ENCODE data around the gene KCTD7.
"Not testable (repeated sequence)": the region's sequence is repeated elsewhere in the genome, so short reads cannot be mapped to it uniquely, and the experiment has no call there.

The KCTD7 gene

DNA sequence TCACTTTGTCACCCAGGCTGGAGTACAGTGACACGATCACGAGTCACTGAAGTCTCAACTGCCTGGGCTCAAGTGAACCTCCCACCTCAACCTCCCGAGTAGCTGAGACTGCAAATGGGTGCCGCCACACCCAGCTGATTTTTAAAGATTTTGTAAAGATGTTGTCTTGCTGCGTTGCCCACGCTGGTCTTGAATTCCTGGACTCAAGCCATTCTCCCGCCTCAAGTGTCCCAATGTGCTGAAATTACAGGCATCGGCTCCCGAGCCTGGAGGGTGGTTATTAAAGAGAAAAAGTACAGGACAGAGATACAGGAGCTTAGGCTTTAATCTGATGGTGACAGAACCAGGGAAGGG, 55.1 kb downstream of the KCTD7 start:
- DNase-seq (ENCODE audit: low read depth, low spot score), result no peak
- in situ Hi-C loops (cut with HindIII; ENCODE audit: low sequenced_read_pairs), result no loop called here
- TF ChIP-seq, protein P1, sequence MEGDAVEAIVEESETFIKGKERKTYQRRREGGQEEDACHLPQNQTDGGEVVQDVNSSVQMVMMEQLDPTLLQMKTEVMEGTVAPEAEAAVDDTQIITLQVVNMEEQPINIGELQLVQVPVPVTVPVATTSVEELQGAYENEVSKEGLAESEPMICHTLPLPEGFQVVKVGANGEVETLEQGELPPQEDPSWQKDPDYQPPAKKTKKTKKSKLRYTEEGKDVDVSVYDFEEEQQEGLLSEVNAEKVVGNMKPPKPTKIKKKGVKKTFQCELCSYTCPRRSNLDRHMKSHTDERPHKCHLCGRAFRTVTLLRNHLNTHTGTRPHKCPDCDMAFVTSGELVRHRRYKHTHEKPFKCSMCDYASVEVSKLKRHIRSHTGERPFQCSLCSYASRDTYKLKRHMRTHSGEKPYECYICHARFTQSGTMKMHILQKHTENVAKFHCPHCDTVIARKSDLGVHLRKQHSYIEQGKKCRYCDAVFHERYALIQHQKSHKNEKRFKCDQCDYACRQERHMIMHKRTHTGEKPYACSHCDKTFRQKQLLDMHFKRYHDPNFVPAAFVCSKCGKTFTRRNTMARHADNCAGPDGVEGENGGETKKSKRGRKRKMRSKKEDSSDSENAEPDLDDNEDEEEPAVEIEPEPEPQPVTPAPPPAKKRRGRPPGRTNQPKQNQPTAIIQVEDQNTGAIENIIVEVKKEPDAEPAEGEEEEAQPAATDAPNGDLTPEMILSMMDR (IDR thresholded peaks at IDR 0.05; ENCODE audit: low read depth, low read length), result no peak
- H3K4me3 ChIP-seq (ENCODE audit: low read depth, low read length), result no peak overlapping the region

DNA sequence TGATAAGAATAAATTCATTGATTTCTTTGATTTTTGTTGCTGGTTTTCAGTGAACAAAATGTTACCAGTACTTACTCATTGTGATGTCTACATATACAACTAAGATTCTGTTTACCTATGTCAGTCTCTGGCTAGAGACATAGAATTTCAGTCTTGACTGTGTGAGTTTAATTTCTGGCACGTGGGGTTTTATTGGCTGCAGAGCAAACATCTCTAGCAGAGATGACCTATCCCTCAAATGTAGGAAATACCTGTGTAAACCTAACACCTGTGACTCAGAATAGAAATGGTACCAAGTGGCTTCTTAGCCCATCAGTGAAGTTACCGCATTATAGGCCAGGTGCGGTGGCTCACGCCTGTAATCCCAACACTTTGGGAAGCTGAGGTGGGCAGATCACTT, 57.0 kb downstream of the KCTD7 start:
- H3K4me3 ChIP-seq (ENCODE audit: low read depth, low read length); in situ Hi-C loops (cut with HindIII; ENCODE audit: low sequenced_read_pairs); DNase-seq (ENCODE audit: low read depth, low spot score): not testable (repeated sequence)

DNA sequence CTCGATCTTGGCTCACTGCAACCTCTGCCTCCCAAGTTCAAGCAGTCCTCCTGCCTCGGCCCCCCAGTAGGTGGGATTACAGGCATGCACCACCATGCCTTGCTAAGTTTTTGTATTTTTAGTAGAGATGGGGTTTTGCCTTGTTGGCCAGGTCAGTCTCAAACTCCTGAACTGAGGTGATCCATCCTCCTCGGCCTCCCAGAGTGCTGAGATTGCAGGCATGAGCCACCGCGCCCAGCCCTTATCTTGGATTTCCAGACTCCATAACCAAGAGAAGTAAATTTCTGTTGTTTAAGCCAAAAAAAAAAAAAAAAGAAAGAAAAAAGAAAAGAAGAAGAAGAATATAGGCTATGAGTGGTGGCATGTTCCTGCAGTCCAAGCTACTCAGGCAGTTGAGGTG, 58.5 kb downstream of the KCTD7 start:
- H3K4me3 ChIP-seq (ENCODE audit: low read depth, low read length), result no peak overlapping the region
- in situ Hi-C loops (cut with HindIII; ENCODE audit: low sequenced_read_pairs), result no loop called here
- no peak for DNase-seq (ENCODE audit: low read depth, low spot score)
- TF ChIP-seq, protein P1 (IDR thresholded peaks at IDR 0.05; ENCODE audit: low read depth, low read length), result no peak

DNA sequence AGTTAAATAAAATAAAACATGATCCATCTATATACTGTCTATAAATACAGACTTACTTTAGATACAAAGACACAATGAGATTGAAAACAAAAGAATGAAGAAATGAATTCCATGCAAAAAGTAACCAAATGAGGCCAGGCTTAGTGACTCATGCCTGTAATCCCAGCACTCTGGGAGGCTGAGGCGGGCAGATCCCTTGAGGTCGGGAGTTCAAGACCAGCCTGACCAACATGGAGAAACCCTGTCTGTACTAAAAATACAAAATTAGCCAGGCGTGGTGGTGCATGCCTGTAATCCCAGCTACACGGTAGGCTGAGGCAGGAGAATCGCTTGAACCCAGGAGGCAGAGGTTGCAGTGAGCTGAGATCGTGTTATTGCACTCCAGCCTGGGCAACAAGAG, 59.0 kb downstream of the KCTD7 start:
- DNase-seq (ENCODE audit: low read depth, low spot score); in situ Hi-C loops (cut with HindIII; ENCODE audit: low sequenced_read_pairs); H3K4me3 ChIP-seq (ENCODE audit: low read depth, low read length): not testable (repeated sequence)

DNA sequence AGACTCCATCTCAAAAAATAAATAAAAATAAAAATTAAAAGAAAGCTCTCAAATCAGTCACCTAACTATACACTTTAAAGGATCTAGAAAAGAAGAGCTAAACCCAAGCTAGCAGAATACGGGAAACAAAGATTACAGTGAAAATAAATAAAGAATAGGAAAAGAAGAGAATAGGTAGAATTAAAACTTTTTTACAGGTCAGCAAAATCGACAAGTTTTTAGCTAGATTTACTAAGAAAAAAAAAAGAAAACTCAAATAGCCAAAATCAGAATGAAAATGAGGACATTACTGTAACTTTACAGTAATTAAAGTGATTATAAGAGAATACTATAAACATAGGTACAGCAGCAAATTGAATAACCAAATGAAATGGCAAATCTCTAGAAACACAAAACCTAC, 60.4 kb downstream of the KCTD7 start:
- in situ Hi-C loops (cut with HindIII; ENCODE audit: low sequenced_read_pairs), result no loop called here
- TF ChIP-seq, protein P1 (IDR thresholded peaks at IDR 0.05; ENCODE audit: low read depth, low read length), result no peak
- DNase-seq (ENCODE audit: low read depth, low spot score), result no peak
- no peak overlapping the region for H3K4me3 ChIP-seq (ENCODE audit: low read depth, low read length)

DNA sequence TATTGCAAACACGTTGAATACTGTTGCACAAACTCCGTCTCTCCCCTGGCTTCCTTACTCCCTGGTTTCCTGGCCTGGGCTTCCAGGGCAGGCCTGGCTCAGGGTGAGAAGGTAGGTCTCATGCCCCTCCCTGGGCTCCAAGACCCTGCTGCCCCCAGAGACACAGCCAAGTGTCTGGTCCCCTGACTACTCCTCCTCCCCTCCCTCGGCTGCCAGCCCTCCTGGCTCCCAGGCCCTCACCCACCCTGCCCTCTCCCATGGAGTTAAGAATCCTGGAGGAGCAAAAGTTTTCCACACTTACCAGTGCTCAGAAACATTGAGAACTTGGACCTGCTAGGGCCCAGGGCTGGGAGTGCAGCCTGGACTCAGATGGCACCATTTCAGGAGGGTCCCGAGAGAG, 64.7 kb downstream of the KCTD7 start:
- no peak overlapping the region for H3K4me3 ChIP-seq (ENCODE audit: low read depth, low read length)
- TF ChIP-seq, protein P1 (IDR thresholded peaks at IDR 0.05; ENCODE audit: low read depth, low read length), result no peak
- no peak for DNase-seq (ENCODE audit: low read depth, low spot score)
- in situ Hi-C loops (cut with HindIII; ENCODE audit: low sequenced_read_pairs), result no loop called here

Data from astrocyte of the spinal cord (primary cell).